ENCODE results near the gene ATRAID. TPM values are rescaled to one million over a fixed set of nuclear protein-coding genes. Genes with fewer than 3 reads are reported as not detected.
"Not testable (repeated sequence)": the region's sequence is repeated elsewhere in the genome, so short reads cannot be mapped to it uniquely, and the experiment has no call there.

Gene ATRAID
- total and polyA plus RNA-seq, 2 donors (not counting 3 experiments of a cell fraction or from before 2014, with no cell fraction given) = 84.3 to 283 TPM

DNA sequence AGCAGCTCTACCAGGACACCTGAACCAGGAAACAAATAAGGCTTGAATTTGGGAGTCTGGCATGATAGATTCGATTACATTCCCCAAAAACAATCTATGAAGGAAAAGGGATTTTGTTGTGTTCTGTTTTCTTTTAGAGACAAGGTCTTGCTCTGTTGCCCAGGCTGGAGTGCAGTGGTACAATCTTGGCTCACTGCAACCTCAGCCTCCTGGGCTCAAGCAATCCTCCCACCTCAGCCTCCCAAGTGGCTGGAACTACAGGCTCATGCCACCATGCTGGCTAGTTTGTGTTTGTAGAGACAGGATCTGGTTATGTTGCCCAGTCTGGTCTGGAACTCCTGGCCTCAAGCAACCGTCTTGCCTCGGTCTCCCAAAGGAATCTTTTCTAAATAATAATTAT lies 13.8 kb upstream of the ATRAID start:
- H2AFZ ChIP-seq (ENCODE audit: low read depth, low read length); H3K4me2 ChIP-seq (ENCODE audit: insufficient read depth, low read length); H3K9ac ChIP-seq (replicated peaks; ENCODE audit: extremely low read depth, insufficient read depth, low read length); BruUV-seq (replicated peaks); intact Hi-C loops (cut with micrococcal nuclease); H3K9me1 ChIP-seq (replicated peaks; ENCODE audit: control insufficient read depth, extremely low read depth, insufficient read depth, low read length); FAIRE-seq; dilution Hi-C loops (cut with MboI; ENCODE audit: extremely low pct_ligation_motif_present, low sequenced_read_pairs); H3K27ac ChIP-seq (ENCODE audit: insufficient read depth, low read depth, low read length); POLR2A ChIA-PET; H3K9me3 ChIP-seq (replicated peaks; ENCODE audit: control insufficient read depth, insufficient read depth, low read length); CTCF ChIA-PET; H3K79me2 ChIP-seq (ENCODE audit: control insufficient read depth, insufficient read depth, low read length); H3K27me3 ChIP-seq (ENCODE audit: control insufficient read depth in 2 of 2, insufficient read depth in 2 of 2, low read length in 2 of 2); H3K4me3 ChIP-seq (replicated peaks in 1 of 3; ENCODE audit: insufficient read depth in 1 of 3, low read depth in 1 of 3, low read length in 3 of 3); DNase-seq (ENCODE audit: low read depth, low spot score); H4K20me1 ChIP-seq (replicated peaks; ENCODE audit: control insufficient read depth, extremely low read depth, insufficient read depth, low read length); H3K4me1 ChIP-seq (ENCODE audit: control insufficient read depth, extremely low read depth, insufficient read depth, low read length): not testable (repeated sequence)
- peaks cover 3 to 14% of the 10 kb centered on the region in 2 experiments for H3K36me3 ChIP-seq (ENCODE audit: control insufficient read depth in 2 of 2, extremely low read depth in 1 of 2, insufficient read depth in 2 of 2, low read length in 2 of 2)

GRCh38 chr2:27198627-27199026 lies 13.2 kb upstream of the ATRAID start:
- FAIRE-seq (no peak), DNase-seq (ENCODE audit: low read depth, low spot score) (no peak)
- TF ChIP-seq FOS (IDR thresholded peaks at IDR 0.05; ENCODE audit: borderline replicate concordance, insufficient read depth, low read length) (no peak), POLR2AphosphoS5 (IDR thresholded peaks at IDR 0.05; ENCODE audit: insufficient read depth, low read depth, low read length) (no peak), MYC (IDR thresholded peaks at IDR 0.05; ENCODE audit: low read depth, low read length) (no peak)
- TF ChIP-seq, protein P1, sequence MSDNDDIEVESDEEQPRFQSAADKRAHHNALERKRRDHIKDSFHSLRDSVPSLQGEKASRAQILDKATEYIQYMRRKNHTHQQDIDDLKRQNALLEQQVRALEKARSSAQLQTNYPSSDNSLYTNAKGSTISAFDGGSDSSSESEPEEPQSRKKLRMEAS (IDR thresholded peaks at IDR 0.05; ENCODE audit: insufficient read depth, insufficient read length) = no peak
- TF ChIP-seq, protein P2, sequence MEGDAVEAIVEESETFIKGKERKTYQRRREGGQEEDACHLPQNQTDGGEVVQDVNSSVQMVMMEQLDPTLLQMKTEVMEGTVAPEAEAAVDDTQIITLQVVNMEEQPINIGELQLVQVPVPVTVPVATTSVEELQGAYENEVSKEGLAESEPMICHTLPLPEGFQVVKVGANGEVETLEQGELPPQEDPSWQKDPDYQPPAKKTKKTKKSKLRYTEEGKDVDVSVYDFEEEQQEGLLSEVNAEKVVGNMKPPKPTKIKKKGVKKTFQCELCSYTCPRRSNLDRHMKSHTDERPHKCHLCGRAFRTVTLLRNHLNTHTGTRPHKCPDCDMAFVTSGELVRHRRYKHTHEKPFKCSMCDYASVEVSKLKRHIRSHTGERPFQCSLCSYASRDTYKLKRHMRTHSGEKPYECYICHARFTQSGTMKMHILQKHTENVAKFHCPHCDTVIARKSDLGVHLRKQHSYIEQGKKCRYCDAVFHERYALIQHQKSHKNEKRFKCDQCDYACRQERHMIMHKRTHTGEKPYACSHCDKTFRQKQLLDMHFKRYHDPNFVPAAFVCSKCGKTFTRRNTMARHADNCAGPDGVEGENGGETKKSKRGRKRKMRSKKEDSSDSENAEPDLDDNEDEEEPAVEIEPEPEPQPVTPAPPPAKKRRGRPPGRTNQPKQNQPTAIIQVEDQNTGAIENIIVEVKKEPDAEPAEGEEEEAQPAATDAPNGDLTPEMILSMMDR (IDR thresholded peaks at IDR 0.05; ENCODE audit: extremely low read depth in 1 of 2, insufficient read depth in 1 of 2, low read depth in 1 of 2, low read length in 2 of 2) = no peak
- H4K20me1 ChIP-seq (replicated peaks; ENCODE audit: control insufficient read depth, extremely low read depth, insufficient read depth, low read length) = no peaks in the 10 kb centered on the region
- no peak overlapping the region for H3K27ac ChIP-seq (ENCODE audit: insufficient read depth, low read depth, low read length)
- no peak overlapping the region for H3K4me2 ChIP-seq (ENCODE audit: insufficient read depth, low read length)
- no peak overlapping the region for H3K4me3 ChIP-seq (replicated peaks in 1 of 3; ENCODE audit: insufficient read depth in 1 of 3, low read depth in 1 of 3, low read length in 3 of 3)
- dilution Hi-C loops (cut with MboI; ENCODE audit: extremely low pct_ligation_motif_present, low sequenced_read_pairs) (no loop called here), intact Hi-C loops (cut with micrococcal nuclease) (no loop called here)
- peaks cover 8 to 18% of the 10 kb centered on the region in 2 experiments for H3K36me3 ChIP-seq (ENCODE audit: control insufficient read depth in 2 of 2, extremely low read depth in 1 of 2, insufficient read depth in 2 of 2, low read length in 2 of 2)
- H3K9ac ChIP-seq (replicated peaks; ENCODE audit: extremely low read depth, insufficient read depth, low read length) = no peak overlapping the region
- no TSS peak for BruUV-seq (replicated peaks)
- H3K9me1 ChIP-seq (replicated peaks; ENCODE audit: control insufficient read depth, extremely low read depth, insufficient read depth, low read length) = no peaks in the 10 kb centered on the region
- no peaks in the 10 kb centered on the region for H3K4me1 ChIP-seq (ENCODE audit: control insufficient read depth, extremely low read depth, insufficient read depth, low read length)
- H3K9me3 ChIP-seq (replicated peaks; ENCODE audit: control insufficient read depth, insufficient read depth, low read length) = no peaks in the 10 kb centered on the region
- no peak overlapping the region for H2AFZ ChIP-seq (ENCODE audit: low read depth, low read length)
- no peaks in the 10 kb centered on the region for H3K27me3 ChIP-seq (ENCODE audit: control insufficient read depth in 2 of 2, insufficient read depth in 2 of 2, low read length in 2 of 2)
- no peaks in the 10 kb centered on the region for H3K79me2 ChIP-seq (ENCODE audit: control insufficient read depth, insufficient read depth, low read length)
- POLR2A ChIA-PET = no interaction called here
- CTCF ChIA-PET = interaction anchor here (0.8 kb wide), 1 partner anchor 104 kb away, joined by 3 read pairs; no protein-coding TSS in a partner anchor

Measured in endothelial cell of umbilical vein (primary cell).